Measurements from ENCODE around the gene HAUS5.

DNA sequence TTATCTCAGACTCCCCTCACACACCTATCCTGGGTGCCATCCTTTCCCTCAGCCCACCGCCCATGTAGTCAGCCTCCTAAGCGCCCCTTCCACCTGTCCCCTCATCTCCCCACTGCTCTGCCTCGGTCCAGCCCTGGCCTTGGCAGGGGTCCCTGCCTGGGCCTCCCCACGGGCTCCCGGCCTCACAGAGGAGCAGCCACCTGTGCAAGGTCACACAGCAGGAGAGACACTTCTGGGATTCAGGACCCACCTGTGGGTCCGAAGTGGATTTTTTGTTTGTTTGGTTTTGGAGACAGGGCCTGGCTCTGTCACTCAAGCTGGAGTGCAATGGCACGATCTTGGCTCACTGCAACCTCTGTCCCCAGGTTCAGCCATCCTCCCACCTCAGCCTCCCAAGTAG, 53.1 kb downstream of the HAUS5 start:
- TF ChIP-seq, protein P1, sequence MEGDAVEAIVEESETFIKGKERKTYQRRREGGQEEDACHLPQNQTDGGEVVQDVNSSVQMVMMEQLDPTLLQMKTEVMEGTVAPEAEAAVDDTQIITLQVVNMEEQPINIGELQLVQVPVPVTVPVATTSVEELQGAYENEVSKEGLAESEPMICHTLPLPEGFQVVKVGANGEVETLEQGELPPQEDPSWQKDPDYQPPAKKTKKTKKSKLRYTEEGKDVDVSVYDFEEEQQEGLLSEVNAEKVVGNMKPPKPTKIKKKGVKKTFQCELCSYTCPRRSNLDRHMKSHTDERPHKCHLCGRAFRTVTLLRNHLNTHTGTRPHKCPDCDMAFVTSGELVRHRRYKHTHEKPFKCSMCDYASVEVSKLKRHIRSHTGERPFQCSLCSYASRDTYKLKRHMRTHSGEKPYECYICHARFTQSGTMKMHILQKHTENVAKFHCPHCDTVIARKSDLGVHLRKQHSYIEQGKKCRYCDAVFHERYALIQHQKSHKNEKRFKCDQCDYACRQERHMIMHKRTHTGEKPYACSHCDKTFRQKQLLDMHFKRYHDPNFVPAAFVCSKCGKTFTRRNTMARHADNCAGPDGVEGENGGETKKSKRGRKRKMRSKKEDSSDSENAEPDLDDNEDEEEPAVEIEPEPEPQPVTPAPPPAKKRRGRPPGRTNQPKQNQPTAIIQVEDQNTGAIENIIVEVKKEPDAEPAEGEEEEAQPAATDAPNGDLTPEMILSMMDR (IDR thresholded peaks at IDR 0.05; ENCODE audit: insufficient read depth, low read depth, low read length) = no peak
- no peak for TF ChIP-seq EZH2 (IDR thresholded peaks at IDR 0.05; ENCODE audit: insufficient read depth, low read length)

Data from astrocyte (in vitro differentiated cells and primary cell).